Stimulated activated CD4-positive, alpha-beta T cell treated with anti-CD3 and anti-CD28 coated beads, Interleukin-4, amount 100 ng/mL, for 4 hours (primary cell): ENCODE results near the gene PLP1.
"Not testable (repeated sequence)": the region's sequence is repeated elsewhere in the genome, so short reads cannot be mapped to it uniquely, and the experiment has no call there.

Experiments
- DNase-seq, 2 experiments: peaks; one replicate each; pipeline ENCODE4 v3.0.0-alpha.2; 2020

PLP1 gene

DNA sequence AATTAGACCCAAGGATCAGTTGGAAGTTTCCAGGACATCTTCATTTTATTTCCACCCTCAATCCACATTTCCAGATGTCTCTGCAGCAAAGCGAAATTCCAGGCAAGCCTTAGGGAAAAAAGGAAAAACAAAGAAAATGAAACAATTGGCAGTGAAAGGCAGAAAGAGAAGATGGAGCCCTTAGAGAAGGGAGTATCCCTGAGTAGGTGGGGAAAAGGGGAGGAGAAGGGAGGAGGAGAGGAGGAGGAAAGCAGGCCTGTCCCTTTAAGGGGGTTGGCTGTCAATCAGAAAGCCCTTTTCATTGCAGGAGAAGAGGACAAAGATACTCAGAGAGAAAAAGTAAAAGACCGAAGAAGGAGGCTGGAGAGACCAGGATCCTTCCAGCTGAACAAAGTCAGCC is at the start of gene PLP1:
Gene PLP1 (plus strand): TSS at position 295 of the 400 bp plus-strand sequence. CDS start 156 bp downstream, outside the sequence.
- DNase-seq: no peak

DNA sequence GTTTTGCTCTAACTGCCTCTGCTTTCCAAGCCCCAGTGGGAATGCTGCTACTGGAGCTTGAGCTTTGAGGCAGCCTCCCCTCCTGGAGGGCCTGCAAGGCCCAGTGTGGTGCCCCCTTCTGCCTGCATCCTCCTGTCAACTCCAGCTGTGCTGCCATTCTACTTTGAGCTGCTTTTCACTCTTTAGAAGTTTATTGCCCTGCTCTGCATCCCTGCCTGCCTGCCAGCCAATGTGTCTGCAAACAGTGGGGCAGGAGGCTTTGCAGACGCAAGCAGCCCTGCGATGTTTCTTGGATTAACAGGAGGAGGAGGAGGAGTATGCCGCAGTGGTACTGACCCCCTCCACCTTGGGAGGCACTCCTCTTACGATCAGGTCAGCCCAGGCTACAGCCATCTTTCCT is 49.5 kb upstream of the PLP1 start:
- DNase-seq: no peak

DNA sequence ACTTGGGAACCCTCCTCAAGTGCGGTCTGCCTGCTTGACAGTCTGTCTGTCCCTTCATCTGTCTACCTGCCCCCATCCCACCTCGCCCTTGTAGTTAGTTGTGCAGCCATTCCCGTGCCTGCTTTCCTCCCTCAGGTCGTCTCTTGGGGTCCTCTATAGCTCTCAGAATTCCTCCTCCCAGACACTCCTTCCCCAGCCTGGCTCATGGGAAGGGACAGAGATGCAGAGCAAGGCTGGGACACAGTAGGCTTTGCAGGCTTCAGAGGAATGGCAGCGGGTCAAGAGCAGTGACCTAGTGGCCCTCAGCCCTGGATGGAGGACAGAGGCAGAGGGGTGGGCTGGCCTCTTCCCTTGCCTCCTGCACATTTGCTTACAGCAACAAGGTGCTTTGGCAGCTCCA is 47.6 kb upstream of the PLP1 start:
- no peak for DNase-seq

DNA sequence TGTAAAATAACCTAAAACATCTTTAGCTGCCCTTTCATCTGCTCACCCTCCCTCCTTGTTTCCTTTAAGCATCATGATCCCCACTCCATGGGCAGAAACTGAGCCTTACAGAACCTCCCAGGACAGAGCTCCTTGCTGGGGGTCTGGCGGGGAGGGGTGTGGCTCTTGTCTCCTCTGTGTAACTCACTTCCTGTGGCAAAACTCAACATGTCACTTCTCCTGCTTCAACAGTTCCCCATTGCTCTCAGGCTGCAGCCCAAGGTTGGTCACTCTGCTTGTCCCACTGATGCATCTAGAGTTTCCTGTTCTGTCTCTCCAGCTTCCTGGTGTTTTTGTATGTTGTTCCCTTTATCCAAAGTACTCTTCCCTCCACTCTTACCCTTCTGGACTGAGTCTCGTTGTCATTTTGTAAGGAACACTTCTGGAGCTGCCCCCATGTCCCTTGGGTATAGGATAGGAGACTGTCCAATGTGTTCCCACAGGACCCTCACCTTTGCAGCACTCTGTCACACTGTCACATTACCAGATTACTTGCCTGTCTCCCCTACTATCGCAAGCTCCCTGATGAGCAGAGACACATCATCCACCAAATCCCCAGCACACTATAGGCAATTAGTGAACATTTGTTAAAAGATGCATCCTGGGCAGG is 46.4 kb upstream of the PLP1 start:
- DNase-seq: no peak

DNA sequence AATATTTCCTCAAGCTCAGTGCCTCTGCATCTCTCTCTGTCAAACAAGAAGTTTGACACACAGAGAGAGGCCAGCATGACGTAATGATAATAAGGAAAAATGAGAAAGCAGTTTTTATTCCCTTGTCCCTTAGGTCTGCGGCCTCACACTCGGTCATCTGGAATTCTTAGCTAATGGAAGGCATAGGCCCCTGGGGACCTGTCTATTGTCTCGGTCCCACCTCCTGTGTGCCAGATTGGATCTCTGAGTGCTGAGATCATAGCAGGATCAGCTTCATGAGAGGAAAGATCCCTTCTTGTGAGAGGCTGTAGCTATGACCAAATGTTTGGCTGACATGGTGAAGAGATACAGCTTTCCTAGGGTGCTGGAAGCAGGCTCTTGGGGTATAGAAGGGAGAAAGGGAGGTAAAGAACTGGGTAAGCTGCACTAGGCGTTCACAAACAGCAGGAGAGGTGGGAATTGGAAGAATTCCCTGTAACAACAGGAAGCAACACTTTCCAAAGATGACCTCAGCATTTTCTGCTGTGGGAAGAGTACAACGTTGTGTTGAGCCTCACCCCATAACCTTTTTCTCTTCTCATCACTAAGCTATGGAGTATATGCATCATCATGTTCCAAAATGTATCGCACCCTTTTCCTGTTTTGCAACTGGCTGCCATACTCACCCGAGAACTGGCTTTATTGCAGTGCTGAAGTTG is 45.7 kb upstream of the PLP1 start:
- no peak for DNase-seq

- no peak for DNase-seq
These were observed 43.6 kb upstream of the PLP1 start for GRCh38 chrX:103733017-103733416.

GRCh38 chrX:103734125-103734760 is 42.4 kb upstream of the PLP1 start:
- DNase-seq: no peak

DNA sequence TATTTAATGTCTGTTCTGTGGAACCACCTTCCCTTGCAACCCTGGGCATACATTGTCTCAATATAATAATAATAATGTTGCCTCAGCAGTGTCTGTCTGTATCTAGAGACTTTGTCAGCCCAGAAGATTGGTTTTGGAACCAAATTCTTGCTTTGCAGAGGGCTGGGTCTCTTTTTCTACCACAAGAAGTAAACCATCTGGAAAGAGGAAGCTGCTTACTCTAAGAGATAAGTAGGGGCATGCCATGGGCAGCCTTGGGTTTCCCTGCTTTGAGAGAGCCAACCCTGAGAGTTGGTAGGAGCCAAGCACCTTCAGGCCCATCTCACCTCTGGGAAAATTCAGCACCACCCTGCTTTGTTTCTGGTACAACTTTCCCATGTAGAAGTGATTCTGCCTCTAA is 38.9 kb upstream of the PLP1 start:
- no peak for DNase-seq

GRCh38 chrX:103739421-103739820 is 37.2 kb upstream of the PLP1 start:
- DNase-seq: no peak

DNA sequence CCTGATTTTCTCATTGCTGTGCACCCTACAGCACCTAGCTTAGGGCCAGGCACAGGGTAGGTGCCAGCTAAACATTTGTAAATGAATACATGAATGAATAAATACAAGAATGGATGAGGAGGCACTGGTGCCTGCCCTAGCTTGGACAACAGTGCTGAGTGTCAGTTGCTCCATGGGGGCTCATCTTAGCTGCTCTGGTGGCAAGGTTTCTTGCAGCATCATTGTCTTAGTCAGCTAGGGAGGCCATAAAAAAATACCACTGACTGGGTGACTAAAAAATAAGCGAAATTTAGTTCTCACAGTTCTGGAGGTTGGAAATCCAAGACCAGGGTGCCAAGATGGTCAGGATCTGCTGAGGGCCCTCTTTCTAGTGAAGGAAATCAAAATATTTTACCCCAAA is 34.8 kb upstream of the PLP1 start:
- no peak for DNase-seq

DNA sequence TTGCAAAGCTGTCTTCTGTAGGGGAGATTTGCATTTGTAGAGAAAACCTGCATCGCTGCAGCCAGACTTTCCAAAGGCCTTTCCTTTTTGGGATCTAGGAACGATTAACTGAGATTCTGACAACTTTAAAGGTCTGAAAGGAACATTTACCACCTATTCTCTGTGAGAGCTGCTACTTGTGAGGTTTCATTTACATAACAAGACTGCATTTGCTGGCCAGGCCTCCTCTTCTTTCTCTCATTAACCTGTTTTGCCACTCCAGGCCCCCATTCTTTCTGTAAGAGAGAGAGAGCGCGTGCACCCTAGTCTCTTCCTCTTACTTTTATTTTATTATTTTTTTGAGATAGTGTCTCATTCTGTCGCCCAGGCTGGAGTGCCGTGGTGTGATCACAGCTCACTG is 34.3 kb upstream of the PLP1 start:
- DNase-seq: no peak

DNA sequence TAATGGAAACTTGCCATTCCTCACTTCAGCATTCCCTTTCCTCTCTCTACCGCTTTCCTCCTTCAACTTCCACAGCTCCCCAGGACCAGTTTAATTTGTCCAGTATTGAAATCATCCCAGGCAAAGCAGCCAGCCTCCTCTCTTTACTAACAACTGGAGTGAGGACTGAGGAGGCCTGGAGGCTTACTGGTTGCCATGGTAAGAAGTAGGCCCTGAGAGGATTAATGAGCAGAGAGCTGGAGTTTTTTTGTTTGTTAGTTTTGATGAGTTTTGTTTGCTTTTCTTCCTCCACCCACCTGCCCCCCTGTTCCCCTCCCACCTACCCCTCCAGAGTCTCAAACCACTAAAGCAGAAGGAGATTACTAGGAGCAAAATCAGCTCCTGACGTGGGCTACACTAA is 29.5 kb upstream of the PLP1 start:
- no peak for DNase-seq

- no peak for DNase-seq
These were observed 22.2 kb upstream of the PLP1 start for GRCh38 chrX:103754401-103754800.

DNA sequence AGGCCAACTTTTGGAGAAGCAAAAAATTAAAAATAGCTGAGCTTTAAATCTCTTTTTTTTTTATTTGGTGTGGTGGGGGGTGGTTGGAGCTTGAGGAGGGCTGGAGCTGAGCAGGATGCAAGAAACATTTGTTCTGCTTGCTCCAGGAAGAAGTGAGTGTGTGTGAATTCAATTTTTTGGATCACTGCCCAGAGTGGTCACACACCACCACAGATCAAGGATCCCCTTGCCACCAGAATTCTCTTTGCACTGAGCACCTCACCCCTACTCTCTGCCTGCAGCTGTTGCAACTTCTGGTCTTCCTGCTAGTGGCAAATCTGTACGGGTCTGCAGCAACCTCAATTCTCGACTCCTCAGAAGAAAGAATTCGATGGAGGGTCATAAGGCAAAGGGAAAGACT is 19.9 kb upstream of the PLP1 start:
- DNase-seq: no peak

DNA sequence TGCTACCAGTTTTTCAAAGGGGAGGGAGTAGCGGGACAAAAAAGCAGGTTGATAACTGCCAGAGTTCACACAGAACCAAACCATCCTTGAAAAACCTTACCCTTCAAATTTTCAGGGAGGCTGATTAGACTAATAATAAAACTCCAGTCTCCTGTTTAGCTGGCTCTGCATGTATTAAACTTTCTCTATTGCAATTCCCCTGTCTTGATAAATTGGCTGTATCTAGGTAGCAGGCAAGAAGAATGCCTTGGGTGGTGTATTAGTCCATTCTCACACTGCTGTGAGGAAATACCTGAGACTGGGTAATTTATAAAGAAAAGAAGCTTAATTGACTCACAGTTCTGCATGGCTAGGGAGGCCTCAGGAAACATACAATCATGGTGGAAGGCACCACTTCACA is 18.1 kb upstream of the PLP1 start:
- DNase-seq: no peak

- not testable (repeated sequence) for DNase-seq
These were observed 13.1 kb upstream of the PLP1 start for GRCh38 chrX:103763541-103763940.

GRCh38 chrX:103766813-103767555 is 9.7 kb upstream of the PLP1 start:
- DNase-seq: not testable (repeated sequence)

DNA sequence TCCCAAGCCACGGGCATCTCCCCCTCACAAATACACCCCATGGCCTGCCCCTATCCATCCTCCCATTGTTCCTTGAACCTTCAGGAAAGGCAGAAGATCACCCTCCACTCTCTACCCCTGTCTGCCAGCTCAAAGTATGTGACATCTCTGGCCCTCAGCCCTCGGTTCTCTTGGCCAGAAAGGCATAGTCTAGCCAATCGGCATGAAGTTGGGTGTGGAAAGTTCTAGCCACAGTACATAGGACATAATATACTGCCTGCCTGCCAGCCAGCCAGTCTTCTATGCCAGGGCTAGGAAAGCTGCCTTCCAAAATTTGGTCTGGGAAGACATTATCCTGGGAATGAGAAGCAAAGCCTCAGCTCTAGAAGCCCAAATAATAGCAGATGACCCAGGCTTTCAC is 3.2 kb upstream of the PLP1 start:
- no peak for DNase-seq

DNA sequence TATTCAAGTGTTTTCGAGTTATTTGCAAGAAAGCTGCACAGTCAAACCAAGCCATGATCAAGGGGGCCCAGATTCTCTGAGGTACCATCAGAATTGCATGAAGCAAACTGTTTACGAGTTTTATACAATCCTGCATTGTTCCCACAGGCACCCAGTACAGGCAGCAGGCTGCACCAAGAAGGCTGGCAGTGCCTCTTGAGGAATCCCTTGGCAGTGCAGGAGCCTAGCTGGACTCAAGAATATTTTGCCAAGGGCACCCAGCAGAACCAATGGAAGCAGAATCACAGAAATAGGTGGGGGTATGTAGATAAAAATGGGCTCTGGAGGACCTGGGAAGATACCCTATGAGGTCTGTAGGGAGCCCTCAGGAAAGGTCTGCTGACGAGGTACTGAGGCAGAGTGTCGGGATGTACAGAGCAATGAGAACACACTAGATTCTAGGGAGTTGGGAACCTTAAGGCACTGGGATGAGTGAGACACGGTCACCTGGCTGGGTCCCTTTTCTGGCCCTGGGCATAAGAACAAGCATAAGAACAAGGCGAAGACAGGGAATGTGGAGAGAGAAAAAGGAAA is 2.5 kb upstream of the PLP1 start:
- no peak for DNase-seq

- no peak for DNase-seq
These were observed 2.6 kb downstream of the PLP1 start for GRCh38 chrX:103779141-103779789.

DNA sequence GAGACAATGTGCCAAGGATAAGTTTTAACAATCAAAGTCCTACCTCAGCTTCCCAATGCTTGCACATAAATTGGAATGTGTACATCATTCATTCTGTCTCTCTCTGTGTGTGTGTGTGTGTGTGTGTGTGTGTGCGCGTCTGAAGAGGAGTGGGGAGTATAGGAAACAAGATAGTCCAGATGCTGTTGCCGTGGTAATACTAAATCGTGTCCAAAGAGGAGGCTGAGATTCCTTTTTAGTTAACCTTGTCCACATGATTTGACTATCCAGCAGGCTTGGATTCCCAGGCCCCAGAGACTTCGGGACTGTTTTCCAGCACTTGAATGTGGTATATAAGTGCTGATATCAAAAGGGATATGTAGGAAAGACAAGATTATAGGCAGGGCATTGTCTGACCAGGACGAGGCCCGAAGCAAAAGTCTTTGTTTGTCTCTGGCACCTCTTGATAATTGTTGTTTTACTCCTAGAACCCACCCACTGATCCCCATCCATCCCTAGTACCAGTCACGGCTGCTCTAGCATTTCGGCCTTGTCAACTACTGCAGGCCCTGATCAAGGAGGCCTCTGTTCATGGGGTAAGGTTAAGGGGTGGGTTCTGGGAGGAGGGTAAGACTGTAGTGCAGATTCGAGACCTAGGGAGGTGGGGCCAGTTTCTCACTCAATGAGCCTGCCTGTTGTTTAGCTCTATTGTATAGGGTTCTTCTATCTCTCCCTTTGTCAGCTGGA is 3.9 kb downstream of the PLP1 start:
- DNase-seq: no peak

DNA sequence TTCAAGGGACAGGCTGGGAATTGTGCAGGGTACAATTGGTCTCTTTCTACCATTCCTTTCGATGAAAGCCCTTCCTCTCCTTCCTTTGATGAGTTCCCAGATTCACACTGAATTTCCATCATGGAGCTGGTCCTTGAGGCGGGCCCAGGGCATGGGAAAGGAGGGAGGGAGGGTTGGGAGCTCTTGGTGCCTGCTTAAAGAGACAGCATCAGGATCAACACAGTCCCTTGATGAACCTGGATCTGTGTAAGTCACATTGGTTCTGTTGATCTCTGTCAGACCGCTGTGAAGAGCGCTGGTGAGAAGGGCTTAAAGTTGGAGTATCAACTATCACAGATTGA is 4.4 kb downstream of the PLP1 start:
- DNase-seq: no peak
